Measurements from ENCODE around the gene ZDHHC9.
A peak's percentile ranks its signal among the peaks of the same experiment; 100 is the strongest.
"Not testable (repeated sequence)": the region's sequence is repeated elsewhere in the genome, so short reads cannot be mapped to it uniquely, and the experiment has no call there.

The ZDHHC9 gene

GRCh38 chrX:129843459-129844306 lies at the start of gene ZDHHC9:
Gene ZDHHC9, minus strand, starts transcription at chrX:129843886. Its CDS starts 1,941 bp downstream, at chrX:129841945.
- DNase-seq (ENCODE audit: low read depth, low spot score): peak; percentile 93

GRCh38 chrX:129877401-129877800 lies 33.7 kb upstream of the ZDHHC9 start:
- no peak for DNase-seq (ENCODE audit: low read depth, low spot score)

- peak; percentile 78 for DNase-seq (ENCODE audit: low read depth, low spot score)
Measured at GRCh38 chrX:129876771-129877305, 33.2 kb upstream of the ZDHHC9 start.

GRCh38 chrX:129875669-129876068 lies 32.0 kb upstream of the ZDHHC9 start:
- DNase-seq (ENCODE audit: low read depth, low spot score): peak; percentile 67

GRCh38 chrX:129872524-129872923 lies 28.8 kb upstream of the ZDHHC9 start:
- DNase-seq (ENCODE audit: low read depth, low spot score): no peak

GRCh38 chrX:129866321-129866720 lies 22.6 kb upstream of the ZDHHC9 start:
- not testable (repeated sequence) for DNase-seq (ENCODE audit: low read depth, low spot score)

GRCh38 chrX:129859134-129859533 lies 15.4 kb upstream of the ZDHHC9 start:
- DNase-seq (ENCODE audit: low read depth, low spot score): not testable (repeated sequence)

- DNase-seq (ENCODE audit: low read depth, low spot score): not testable (repeated sequence)
Measured at GRCh38 chrX:129851825-129852224, 8.1 kb upstream of the ZDHHC9 start.

- DNase-seq (ENCODE audit: low read depth, low spot score): no peak
Measured at GRCh38 chrX:129846716-129847115, 3.0 kb upstream of the ZDHHC9 start.

- DNase-seq (ENCODE audit: low read depth, low spot score): no peak
Measured at GRCh38 chrX:129845616-129846190, 2.0 kb upstream of the ZDHHC9 start.

GRCh38 chrX:129843209-129843458 lies 552 bp downstream of the ZDHHC9 start:
- no peak for DNase-seq (ENCODE audit: low read depth, low spot score)

GRCh38 chrX:129842510-129843208 lies 1.0 kb downstream of the ZDHHC9 start:
- DNase-seq (ENCODE audit: low read depth, low spot score): peak; percentile 49

- no peak for DNase-seq (ENCODE audit: low read depth, low spot score)
Measured at GRCh38 chrX:129840344-129840743, 3.3 kb downstream of the ZDHHC9 start.

GRCh38 chrX:129836827-129837226 lies 6.9 kb downstream of the ZDHHC9 start:
- no peak for DNase-seq (ENCODE audit: low read depth, low spot score)

GRCh38 chrX:129833153-129833990 lies 10.3 kb downstream of the ZDHHC9 start:
- DNase-seq (ENCODE audit: low read depth, low spot score): peak; percentile 69

GRCh38 chrX:129831091-129831885 lies 12.4 kb downstream of the ZDHHC9 start:
- no peak for DNase-seq (ENCODE audit: low read depth, low spot score)

- no peak for DNase-seq (ENCODE audit: low read depth, low spot score)
Measured at GRCh38 chrX:129830494-129830893, 13.2 kb downstream of the ZDHHC9 start.

GRCh38 chrX:129825746-129826505 lies 17.8 kb downstream of the ZDHHC9 start:
- no peak for DNase-seq (ENCODE audit: low read depth, low spot score)

GRCh38 chrX:129824620-129825019 lies 19.1 kb downstream of the ZDHHC9 start:
- no peak for DNase-seq (ENCODE audit: low read depth, low spot score)

GRCh38 chrX:129823522-129823921 lies 20.2 kb downstream of the ZDHHC9 start:
- no peak for DNase-seq (ENCODE audit: low read depth, low spot score)
